Ovary (tissue), 3 donors: ENCODE data around the gene CR1L.

ENCODE experiments used
- CTCF ChIP-seq, 3 donors: fragments of 450-650 bp in 2 of 3; fragments of 200-600 bp in 1 of 3; IDR thresholded peaks; one replicate each; pipeline versions ENCODE4 v1.5.1 to v1.8.0; 2016 to 2022; ENCODE audit warnings: antibody characterized with exemption in 3 of 3, mild to moderate bottlenecking in 1 of 3
- POLR2A ChIP-seq: fragments of 450-650 bp; IDR thresholded peaks from one replicate; pipeline ENCODE4 v1.6.1; 2017; ENCODE audit warnings: antibody characterized with exemption, mild to moderate bottlenecking, moderate library complexity
- donor health status: DM: no; HTN: no; CAD: no.

GRCh38 chr1:207747627-207748492 lies 102.9 kb downstream of the CR1L start:
- TF ChIP-seq CTCF (IDR thresholded peaks at IDR 0.05) (no peak), POLR2A (no peak)
